IMR-90 (cell line): ENCODE results near the gene NPPC.

Source experiments
- BHLHE40 ChIP-seq: fragments of 150-350 bp; IDR thresholded peaks from 2 replicates; pipeline ENCODE4 v1.6.1; 2016; ENCODE audit warnings: mild to moderate bottlenecking, low read depth, low read length
- CEBPB ChIP-seq: IDR thresholded peaks from 2 replicates; pipeline ENCODE4 v1.6.1; 2012; ENCODE audit warnings: low read depth, low read length, improper control_type of control experiment
- CHD1 ChIP-seq: IDR thresholded peaks from 2 replicates; pipeline ENCODE4 v1.6.1; 2012; ENCODE audit warnings: low read depth, low read length, improper control_type of control experiment
- CTCF ChIP-seq: conservative IDR thresholded peaks from 2 replicates; pipeline ENCODE4 v1.5.1; 2012; ENCODE audit warnings: mild to moderate bottlenecking, low read depth, low read length, improper control_type of control experiment
- ELK1 ChIP-seq: fragments of 150-350 bp; IDR thresholded peaks from 2 replicates; pipeline ENCODE4 v1.6.1; 2016; ENCODE audit warnings: low read depth, mild to moderate bottlenecking, low read length, moderate library complexity, borderline replicate concordance
- FOS ChIP-seq: fragments of 150-350 bp; IDR thresholded peaks from 2 replicates; pipeline ENCODE4 v1.6.1; 2016; ENCODE audit warnings: low read depth, low read length
- MAFK ChIP-seq: IDR thresholded peaks from 2 replicates; pipeline ENCODE4 v1.6.1; 2012; ENCODE audit warnings: low read depth, low read length, improper control_type of control experiment
- MAZ ChIP-seq: IDR thresholded peaks from 2 replicates; pipeline ENCODE4 v1.6.1; 2012; ENCODE audit warnings: low read depth, mild to moderate bottlenecking, low read length, improper control_type of control experiment, moderate library complexity, borderline replicate concordance
- NFE2L2 ChIP-seq: fragments of 150-350 bp; IDR thresholded peaks from 2 replicates; pipeline ENCODE4 v1.6.1; 2016; ENCODE audit warnings: low read depth, mild to moderate bottlenecking, low read length
- POLR2A ChIP-seq: IDR thresholded peaks from 2 replicates; pipeline ENCODE4 v1.6.1; 2012; ENCODE audit warnings: mild to moderate bottlenecking, low read depth, low read length
- RAD21 ChIP-seq: IDR thresholded peaks from 2 replicates; pipeline ENCODE4 v1.6.1; 2012; ENCODE audit warnings: low read length, improper control_type of control experiment
- RCOR1 ChIP-seq: IDR thresholded peaks from 2 replicates; pipeline ENCODE4 v1.6.1; 2012; ENCODE audit warnings: mild to moderate bottlenecking, low read length, improper control_type of control experiment; ENCODE audit not compliant: insufficient replicate concordance
- SMC3 ChIP-seq: fragments of 150-350 bp; IDR thresholded peaks from 2 replicates; pipeline ENCODE4 v1.6.1; 2016; ENCODE audit warnings: low read depth, mild to moderate bottlenecking, antibody characterized with exemption, low read length, moderate library complexity
- USF2 ChIP-seq: fragments of 150-350 bp; IDR thresholded peaks from 2 replicates; pipeline ENCODE4 v1.6.1; 2017; ENCODE audit warnings: mild to moderate bottlenecking, antibody characterized with exemption, low read length, low read depth

GRCh38 chr2:231936491-231936890 is 10.3 kb upstream of the NPPC start:
- no peak for TF ChIP-seq CTCF
- TF ChIP-seq USF2, result no peak
- no peak for TF ChIP-seq POLR2A
- no peak for TF ChIP-seq ELK1
- no peak for TF ChIP-seq SMC3
- no peak for TF ChIP-seq CEBPB
- TF ChIP-seq NFE2L2, result no peak
- no peak for TF ChIP-seq BHLHE40
- no peak for TF ChIP-seq RCOR1
- no peak for TF ChIP-seq FOS
- TF ChIP-seq RAD21, result no peak
- no peak for TF ChIP-seq MAFK
- no peak for TF ChIP-seq CHD1
- TF ChIP-seq MAZ, result no peak
